ENCODE data around the gene EFNB2. TPM values are rescaled to one million over a fixed set of nuclear protein-coding genes. Genes with fewer than 3 reads are reported as not detected.

The EFNB2 gene
- total and polyA plus RNA-seq, 2 of the 13 experiments (the other 11 are each of a cell fraction or from before 2014, with no cell fraction given) = 0.11 to 0.20 TPM

GRCh38 chr13:106525865-106526264 lies 9.6 kb downstream of the EFNB2 start:
- ChIA-PET CTCF (ENCODE audit: low intra/inter-chr PET ratio, low total read pairs) (no interaction called here), POLR2A (no interaction called here)
- Histone ChIP-seq H3K79me2 (ENCODE audit: insufficient read depth, low read length) (no peaks in the 10 kb centered on the region), H3K36me3 (replicated peaks in 1 of 2; ENCODE audit: control insufficient read depth in 1 of 2, insufficient read depth in 2 of 2, low read length in 2 of 2) (no peaks in the 10 kb centered on the region), H3K27me3 (ENCODE audit: control insufficient read depth in 1 of 2, insufficient read depth in 2 of 2, low read length in 2 of 2) (no peaks in the 10 kb centered on the region; a peak in 1 of 5 replicates), H3K4me3 (replicated peaks in 1 of 3; ENCODE audit: insufficient read depth in 1 of 3, low read depth in 2 of 3, low read length in 3 of 3) (no peak overlapping the region), H4K20me1 (ENCODE audit: insufficient read depth, low read length) (no peaks in the 10 kb centered on the region), H2AFZ (ENCODE audit: low read length) (no peak overlapping the region), H3K27ac (ENCODE audit: extremely low read length, insufficient read depth, low read length) (no peak overlapping the region), H3K9me3 (ENCODE audit: low read length) (no peaks in the 10 kb centered on the region), H3K9ac (ENCODE audit: insufficient read depth, low read depth, low read length) (no peak overlapping the region), H3K4me1 (ENCODE audit: insufficient read depth, low read length) (no peaks in the 10 kb centered on the region), H3K4me2 (ENCODE audit: low read depth, low read length) (no peak overlapping the region)
- FAIRE-seq = no peak
- ATAC-seq = no peak
- DNase-seq (ENCODE audit: low spot score) = no peak
- no TSS peak for BruUV-seq (replicated peaks)
- in situ Hi-C loops (cut with HindIII; ENCODE audit: extremely low pct_ligation_motif_present, low pct_unique_long_range_greater_than_20kb) (loop anchor here (25.0 kb wide), 2 partner anchors 1114 to 1964 kb away; no protein-coding TSS in a partner anchor), intact Hi-C loops (cut with micrococcal nuclease; ENCODE audit: unreplicated experiment) (no loop called here)
- WGBS (ENCODE audit: low lambda C conversion rate) = 0% methylated on average over 2 of the region's 3 CpGs
- TF ChIP-seq RFX1 (IDR thresholded peaks at IDR 0.05) (no peak), TEAD3 (CRISPR knock-in tag; optimal IDR thresholded peaks at IDR 0.05; ENCODE audit: borderline replicate concordance) (no peak), CEBPZ (IDR thresholded peaks at IDR 0.05; ENCODE audit: low read length) (no peak), TFDP2 (CRISPR knock-in tag; IDR thresholded peaks at IDR 0.05) (no peak), ZBTB1 (CRISPR knock-in tag; IDR thresholded peaks at IDR 0.05; ENCODE audit: borderline replicate concordance) (no peak), ZNF407 (CRISPR knock-in tag; IDR thresholded peaks at IDR 0.05; ENCODE audit: not compliant biosample characterization) (no peak), SAP130 (CRISPR knock-in tag; IDR thresholded peaks at IDR 0.05; ENCODE audit: low read depth) (no peak), DNMT3B (CRISPR knock-in tag; conservative IDR thresholded peaks at IDR 0.05) (no peak), ZFX (CRISPR knock-in tag; IDR thresholded peaks at IDR 0.05; ENCODE audit: low read depth) (no peak), ADNP (CRISPR knock-in tag; IDR thresholded peaks at IDR 0.05) (no peak), ZNF570 (CRISPR knock-in tag; IDR thresholded peaks at IDR 0.05; ENCODE audit: borderline replicate concordance) (no peak), FOXC1 (CRISPR knock-in tag; IDR thresholded peaks at IDR 0.05; ENCODE audit: borderline replicate concordance) (no peak)
